GM12878 (cell line): ENCODE measurements around the gene STX10. TPM values are rescaled to one million over a fixed set of nuclear protein-coding genes. Genes with fewer than 3 reads are reported as not detected.

ENCODE experiments used
- CEBPZ ChIP-seq: fragments of 150-350 bp; IDR thresholded peaks from 2 replicates; pipeline ENCODE4 v1.6.1; 2016; ENCODE audit warnings: low read depth, low read length
- SIN3A ChIP-seq: IDR thresholded peaks from 2 replicates; pipeline ENCODE4 v1.6.1; 2012; ENCODE audit warnings: low read depth, low read length, improper control_type of control experiment
- SMAD5 ChIP-seq: IDR thresholded peaks from 2 replicates; pipeline ENCODE4 v1.6.1; 2016; ENCODE audit warnings: antibody characterized with exemption, low read depth
- STAT3 ChIP-seq: IDR thresholded peaks from 2 replicates; pipeline ENCODE4 v1.6.1; 2011; ENCODE audit warnings: low read depth, low read length, improper control_type of control experiment
- ZBED1 ChIP-seq: IDR thresholded peaks from 2 replicates; pipeline ENCODE4 v1.6.1; 2016; ENCODE audit warnings: borderline replicate concordance
- ZNF687 ChIP-seq: fragments of 450-650 bp; IDR thresholded peaks from 2 replicates; pipeline ENCODE4 v1.6.1; 2017; ENCODE audit warnings: mild to moderate bottlenecking, moderate library complexity
- polyA plus RNA-seq, 11 experiments: library from polyadenylated mRNA; depleted of rRNA in 4 of 11; unstranded in 6 of 11; stranded (reverse) in 5 of 11; fragments of >200 nt; fragmentation: Nextera tagmentation in 4 of 11; fragmentation: Illumina TruSeq in 1 of 11; extraction: Ambion mirVana in 4 of 11; extraction: Trizol in 1 of 11; gene quantifications; 1 replicate in 1 of 11; 2 replicates in 10 of 11; pipeline versions ENCODE4 v1.2.1 to v1.2.3, GENCODE V29; 2011 to 2016; ENCODE audit warnings: inconsistent platforms in 2 of 11, missing spikeins in 2 of 11, low read depth in 1 of 11
- total RNA-seq, 4 experiments: library from RNA; depleted of rRNA in 3 of 4; stranded (reverse); fragments of >200 nt in 3 of 4; fragmentation: Illumina TruSeq in 1 of 4; extraction: Trizol in 1 of 4; gene quantifications; 2 replicates each; pipeline versions ENCODE4 v1.2.1 to v1.2.3, GENCODE V29; 2013 to 2021
- TF ChIP-seq, protein P1 (sequence below): IDR thresholded peaks from 2 replicates; pipeline ENCODE4 v1.6.1; 2011; ENCODE audit warnings: borderline replicate concordance, low read depth, mild to moderate bottlenecking, moderate library complexity, low read length; ENCODE audit not compliant: insufficient read depth, poor library complexity, severe bottlenecking

The STX10 gene
- total and polyA plus RNA-seq, 10 of the 15 experiments (the other 5 are each of a cell fraction or from before 2014, with no cell fraction given), result 0.56 to 76.1 (median 47.6) TPM

GRCh38 chr19:13153569-13154240, 3.5 kb upstream of the STX10 start (continued):
- TF ChIP-seq CEBPZ, result no peak
- TF ChIP-seq ZNF687, result peak; percentile 12
- TF ChIP-seq, protein P1, sequence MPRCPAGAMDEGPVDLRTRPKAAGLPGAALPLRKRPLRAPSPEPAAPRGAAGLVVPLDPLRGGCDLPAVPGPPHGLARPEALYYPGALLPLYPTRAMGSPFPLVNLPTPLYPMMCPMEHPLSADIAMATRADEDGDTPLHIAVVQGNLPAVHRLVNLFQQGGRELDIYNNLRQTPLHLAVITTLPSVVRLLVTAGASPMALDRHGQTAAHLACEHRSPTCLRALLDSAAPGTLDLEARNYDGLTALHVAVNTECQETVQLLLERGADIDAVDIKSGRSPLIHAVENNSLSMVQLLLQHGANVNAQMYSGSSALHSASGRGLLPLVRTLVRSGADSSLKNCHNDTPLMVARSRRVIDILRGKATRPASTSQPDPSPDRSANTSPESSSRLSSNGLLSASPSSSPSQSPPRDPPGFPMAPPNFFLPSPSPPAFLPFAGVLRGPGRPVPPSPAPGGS, result no peak
- no peak; the same call in 1 of the 2 replicates for TF ChIP-seq SIN3A
- TF ChIP-seq ZBED1, result 0 out of 2 replicates have a peak, but pooled peaks have one; percentile 52
- no peak; the same call in 1 of the 2 replicates for TF ChIP-seq SMAD5
- TF ChIP-seq STAT3, result no peak
- TF ChIP-seq, all 136 proteins: peak for 8
